Endothelial cell of umbilical vein (primary cell): ENCODE data around the gene AP4S1. TPM values are rescaled to one million over a fixed set of nuclear protein-coding genes. Genes with fewer than 3 reads are reported as not detected.
"Not testable (repeated sequence)": the region's sequence is repeated elsewhere in the genome, so short reads cannot be mapped to it uniquely, and the experiment has no call there.

ENCODE experiments used
- BruUV-seq: library from RNA; stranded (reverse); fragments of 400-500 nt; replicated peaks from 2 replicates; lab custom pipeline; 2021; lab: Mats Ljungman, UMichigan
- CTCF ChIA-PET: fragments of 300-600, 350-600 bp; sonication (Branson Sonifier 250); formaldehyde crosslinking; loops from one replicate; lab custom pipeline; 2021; ENCODE audit warnings: antibody characterized with exemption, inconsistent platforms; lab: Charles Lee
- POLR2A ChIA-PET: fragments of 300-600, 350-600 bp; sonication (Branson Sonifier 250); formaldehyde crosslinking; loops from one replicate; lab custom pipeline; 2021; ENCODE audit warnings: antibody characterized with exemption, inconsistent platforms; lab: Charles Lee
- DNase-seq: peaks from one replicate; pipeline ENCODE4 v3.0.0-alpha.2; 2011; ENCODE audit warnings: low read depth, low spot score
- FAIRE-seq: peaks from 2 replicates; lab custom pipeline; 2011; peaks lifted over from hg19 to GRCh38; lab: Jason Lieb, UNC
- H2AFZ ChIP-seq: 2 replicates; pipeline ENCODE4 v1.6.0; 2012; ENCODE audit warnings: low read depth, low read length, control low read depth, inconsistent platforms
- H3K27ac ChIP-seq: 2 replicates; pipeline ENCODE4 v1.5.1; 2011; ENCODE audit warnings: low read depth, mild to moderate bottlenecking, control low read depth, low read length, moderate library complexity; ENCODE audit not compliant: insufficient read depth
- H3K27me3 ChIP-seq, 2 experiments: 2 replicates each; pipeline versions ENCODE4 v1.6.0 to v1.6.1; 2011; ENCODE audit warnings: low read length in 2 of 2, mixed read lengths in 1 of 2; ENCODE audit not compliant: control insufficient read depth in 2 of 2, insufficient read depth in 2 of 2
- H3K36me3 ChIP-seq, 2 experiments: 2 replicates in 1 of 2; 3 replicates in 1 of 2; pipeline ENCODE4 v1.5.1; 2011; ENCODE audit warnings: low read length in 2 of 2, mild to moderate bottlenecking in 1 of 2, moderate library complexity in 1 of 2; ENCODE audit not compliant: control insufficient read depth in 2 of 2, insufficient read depth in 2 of 2; ENCODE audit errors: extremely low read depth in 1 of 2
- H3K4me1 ChIP-seq: 3 replicates; pipeline ENCODE4 v1.5.1; 2011; ENCODE audit warnings: mild to moderate bottlenecking, low read length; ENCODE audit not compliant: control insufficient read depth, insufficient read depth; ENCODE audit errors: extremely low read depth
- H3K4me2 ChIP-seq: 2 replicates; pipeline ENCODE4 v1.6.1; 2011; ENCODE audit warnings: low read length, control low read depth, mixed read lengths; ENCODE audit not compliant: insufficient read depth
- H3K4me3 ChIP-seq, 3 experiments: fragments of 200-600 bp in 1 of 3; sonication (generic), shearing (Covaris generic) in 1 of 3; replicated peaks in 1 of 3; 2 replicates each; pipeline ENCODE4 v1.5.1; 2011 to 2016; ENCODE audit warnings: control low read depth in 3 of 3, low read length in 3 of 3, mild to moderate bottlenecking in 2 of 3, inconsistent platforms in 1 of 3, low read depth in 1 of 3, moderate library complexity in 1 of 3; ENCODE audit not compliant: insufficient read depth in 1 of 3
- H3K79me2 ChIP-seq: 2 replicates; pipeline ENCODE4 v1.6.0; 2012; ENCODE audit warnings: low read length, inconsistent platforms; ENCODE audit not compliant: control insufficient read depth, insufficient read depth
- H3K9ac ChIP-seq: replicated peaks from 2 replicates; pipeline ENCODE3; 2011; ENCODE audit warnings: low read length, control low read depth; ENCODE audit not compliant: insufficient read depth; ENCODE audit errors: extremely low read depth
- H3K9me1 ChIP-seq: replicated peaks from 3 replicates; pipeline ENCODE4 v1.6.0; 2011; ENCODE audit warnings: mild to moderate bottlenecking, low read length; ENCODE audit not compliant: control insufficient read depth, insufficient read depth; ENCODE audit errors: extremely low read depth
- H3K9me3 ChIP-seq: replicated peaks from 2 replicates; pipeline ENCODE4 v1.5.1; 2012; ENCODE audit warnings: low read length, inconsistent platforms; ENCODE audit not compliant: control insufficient read depth, insufficient read depth
- H4K20me1 ChIP-seq: replicated peaks from 2 replicates; pipeline ENCODE3; 2011; ENCODE audit warnings: mild to moderate bottlenecking, low read length; ENCODE audit not compliant: control insufficient read depth, insufficient read depth; ENCODE audit errors: extremely low read depth
- EZH2 ChIP-seq: IDR thresholded peaks from 2 replicates; pipeline ENCODE4 v1.6.1; 2012; ENCODE audit warnings: borderline replicate concordance, low read depth, mild to moderate bottlenecking, moderate library complexity, low read length, inconsistent platforms; ENCODE audit not compliant: severe bottlenecking
- JUN ChIP-seq: IDR thresholded peaks from 2 replicates; pipeline ENCODE4 v1.6.1; 2011; ENCODE audit warnings: borderline replicate concordance, low read depth; ENCODE audit not compliant: insufficient read length, insufficient read depth
- MYC ChIP-seq: IDR thresholded peaks from one replicate; pipeline ENCODE4 v1.6.1; 2011; ENCODE audit warnings: mild to moderate bottlenecking, low read depth, low read length
- POLR2A ChIP-seq: IDR thresholded peaks from 2 replicates; pipeline ENCODE4 v1.6.1; 2012; ENCODE audit warnings: low read depth, mild to moderate bottlenecking, control low read depth, low read length
- POLR2AphosphoS5 ChIP-seq: IDR thresholded peaks from 2 replicates; pipeline ENCODE4 v1.6.1; 2012; ENCODE audit warnings: low read depth, mild to moderate bottlenecking, control low read depth, low read length, moderate library complexity; ENCODE audit not compliant: insufficient read depth
- dilution Hi-C: fragments of 300-500 bp; cut with MboI; formaldehyde crosslinking; loops from one replicate; pipeline ENCODE4 v1.15.0; 2019; ENCODE audit warnings: low sequenced_read_pairs; ENCODE audit not compliant: extremely low pct_ligation_motif_present
- intact Hi-C: fragments of 100-400 bp; cut with micrococcal nuclease; formaldehyde crosslinking; loops from one replicate; pipeline ENCODE4 v1.10.0; 2022
- polyA plus RNA-seq, 4 experiments: library from polyadenylated mRNA; depleted of rRNA in 3 of 4; stranded (reverse) in 3 of 4; unstranded in 1 of 4; fragments of >200 nt; gene quantifications; 2 replicates each; pipeline versions ENCODE4 v1.2.1 to v1.2.3, GENCODE V29; 2011 to 2012; ENCODE audit warnings: missing spikeins in 1 of 4
- total RNA-seq: library from RNA; stranded (reverse); gene quantifications from 2 replicates; pipeline ENCODE4 v1.2.3, GENCODE V29; 2021
- TF ChIP-seq, protein P1 (sequence below): IDR thresholded peaks from 2 replicates; pipeline ENCODE4 v1.6.1; 2011; ENCODE audit not compliant: insufficient read depth, insufficient read length

Gene AP4S1
- total and polyA plus RNA-seq, 2 donors (not counting 3 experiments of a cell fraction or from before 2014, with no cell fraction given): 2.8 to 7.2 TPM

- no peak for FAIRE-seq
- Histone ChIP-seq H3K27me3 (no peaks in the 10 kb centered on the region), H3K4me2 (no peak overlapping the region), H3K27ac (no peak overlapping the region), H4K20me1 (no peaks in the 10 kb centered on the region), H3K9me3 (no peaks in the 10 kb centered on the region), H3K4me3 (no peak overlapping the region), H3K4me1 (no peaks in the 10 kb centered on the region), H3K36me3 (no peaks in the 10 kb centered on the region), H3K79me2 (no peaks in the 10 kb centered on the region), H3K9me1 (no peaks in the 10 kb centered on the region), H3K9ac (no peak overlapping the region), H2AFZ (no peak overlapping the region)
- ChIA-PET POLR2A (no interaction called here), CTCF (no interaction called here)
- no peak for DNase-seq
- BruUV-seq: no TSS peak
- dilution Hi-C loops (no loop called here), intact Hi-C loops (no loop called here)
- TF ChIP-seq EZH2 (no peak), MYC (no peak), JUN (no peak), POLR2A (no peak), POLR2AphosphoS5 (no peak)
- TF ChIP-seq, protein P1, sequence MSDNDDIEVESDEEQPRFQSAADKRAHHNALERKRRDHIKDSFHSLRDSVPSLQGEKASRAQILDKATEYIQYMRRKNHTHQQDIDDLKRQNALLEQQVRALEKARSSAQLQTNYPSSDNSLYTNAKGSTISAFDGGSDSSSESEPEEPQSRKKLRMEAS: no peak
These were observed 66.8 kb downstream of the AP4S1 start for GRCh38 chr14:31092160-31092708.

- H3K36me3 ChIP-seq, H3K9me3 ChIP-seq, intact Hi-C loops, H3K4me3 ChIP-seq, FAIRE-seq, H3K27me3 ChIP-seq, H3K4me1 ChIP-seq, H3K9ac ChIP-seq, POLR2A ChIA-PET, H3K79me2 ChIP-seq, CTCF ChIA-PET, H3K4me2 ChIP-seq, DNase-seq, H2AFZ ChIP-seq, dilution Hi-C loops, BruUV-seq, H4K20me1 ChIP-seq, H3K27ac ChIP-seq, H3K9me1 ChIP-seq: not testable (repeated sequence)
These were observed 68.7 kb downstream of the AP4S1 start for GRCh38 chr14:31093884-31094839.

GRCh38 chr14:31095817-31096216, 70.4 kb downstream of the AP4S1 start:
- H3K9ac ChIP-seq, CTCF ChIA-PET, BruUV-seq, H3K4me3 ChIP-seq, H2AFZ ChIP-seq, H3K4me2 ChIP-seq, FAIRE-seq, H3K9me1 ChIP-seq, DNase-seq, intact Hi-C loops, H3K27ac ChIP-seq, POLR2A ChIA-PET, dilution Hi-C loops, H3K9me3 ChIP-seq, H4K20me1 ChIP-seq, H3K79me2 ChIP-seq, H3K4me1 ChIP-seq, H3K27me3 ChIP-seq: not testable (repeated sequence)
- peaks cover 10% of the 10 kb centered on the region in 2 experiments for H3K36me3 ChIP-seq
